Spleen (tissue), 7 donors: ENCODE results near the gene DNAH11.

Experiments used
- POLR2A ChIP-seq, 3 donors: fragments of 450-650 bp; IDR thresholded peaks; one replicate each; pipeline ENCODE4 v1.5.1; 2017; ENCODE audit warnings: antibody characterized with exemption in 3 of 3, mild to moderate bottlenecking in 1 of 3
- TF ChIP-seq, protein P1 (sequence below), 11 experiments: fragments of 200-600 bp in 7 of 11; fragments of 450-650 bp in 4 of 11; sonication (generic) in 4 of 11; IDR thresholded peaks in 8 of 11; conservative IDR thresholded peaks in 3 of 11; 1 replicate in 7 of 11; 2 replicates in 4 of 11; pipeline versions ENCODE4 v1.4.0 to v1.8.0; 2016 to 2021; ENCODE audit warnings: antibody characterized with exemption in 11 of 11, inconsistent platforms in 4 of 11, mild to moderate bottlenecking in 1 of 11
- donor health status: DM: no; HTN: no; CAD: no; lungs with moderate emphysema.
- donor health status: DM: no; HTN: no; CAD: no.
- donor health status: DM: no; HTN: no; CAD: no.

DNA sequence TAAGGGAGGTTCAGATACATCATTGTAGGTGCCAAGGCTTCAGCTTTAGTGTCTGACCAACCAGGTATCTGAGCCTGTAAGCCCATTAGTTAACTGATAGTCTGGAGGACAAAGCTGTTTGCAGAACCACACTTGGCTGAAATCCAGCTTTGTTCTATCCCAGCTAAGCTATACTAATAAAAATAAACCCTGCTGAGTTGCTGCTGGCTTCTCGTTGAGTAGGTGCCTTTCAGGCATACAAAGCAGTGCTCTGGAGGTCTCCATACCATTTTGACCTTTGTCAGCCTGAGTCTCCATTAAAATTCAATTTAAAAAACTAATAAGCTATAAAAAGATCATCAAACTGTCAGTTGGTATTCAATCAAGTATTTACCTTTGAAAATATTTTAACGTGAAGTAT is 380.8 kb downstream of the DNAH11 start:
- no peak for TF ChIP-seq POLR2A (IDR thresholded peaks at IDR 0.05)
- TF ChIP-seq, protein P1, sequence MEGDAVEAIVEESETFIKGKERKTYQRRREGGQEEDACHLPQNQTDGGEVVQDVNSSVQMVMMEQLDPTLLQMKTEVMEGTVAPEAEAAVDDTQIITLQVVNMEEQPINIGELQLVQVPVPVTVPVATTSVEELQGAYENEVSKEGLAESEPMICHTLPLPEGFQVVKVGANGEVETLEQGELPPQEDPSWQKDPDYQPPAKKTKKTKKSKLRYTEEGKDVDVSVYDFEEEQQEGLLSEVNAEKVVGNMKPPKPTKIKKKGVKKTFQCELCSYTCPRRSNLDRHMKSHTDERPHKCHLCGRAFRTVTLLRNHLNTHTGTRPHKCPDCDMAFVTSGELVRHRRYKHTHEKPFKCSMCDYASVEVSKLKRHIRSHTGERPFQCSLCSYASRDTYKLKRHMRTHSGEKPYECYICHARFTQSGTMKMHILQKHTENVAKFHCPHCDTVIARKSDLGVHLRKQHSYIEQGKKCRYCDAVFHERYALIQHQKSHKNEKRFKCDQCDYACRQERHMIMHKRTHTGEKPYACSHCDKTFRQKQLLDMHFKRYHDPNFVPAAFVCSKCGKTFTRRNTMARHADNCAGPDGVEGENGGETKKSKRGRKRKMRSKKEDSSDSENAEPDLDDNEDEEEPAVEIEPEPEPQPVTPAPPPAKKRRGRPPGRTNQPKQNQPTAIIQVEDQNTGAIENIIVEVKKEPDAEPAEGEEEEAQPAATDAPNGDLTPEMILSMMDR (IDR thresholded peaks at IDR 0.05 in 8 of 11, conservative IDR thresholded peaks at IDR 0.05 in 3 of 11), result no peak
